Embryonic facial prominence (tissue), 1 donor: ENCODE measurements around the gene TMED8.
"Not testable (repeated sequence)": the region's sequence is repeated elsewhere in the genome, so short reads cannot be mapped to it uniquely, and the experiment has no call there.

Experiments used
- DNase-seq: peaks from one replicate; pipeline ENCODE4 v3.0.0-alpha.2; 2016; ENCODE audit errors: extremely low spot score

Gene TMED8

GRCh38 chr14:77364146-77364545 is 12.7 kb downstream of the TMED8 start:
- no peak for DNase-seq

GRCh38 chr14:77359626-77360025 is 17.3 kb downstream of the TMED8 start:
- DNase-seq: no peak

- no peak for DNase-seq
Measured at GRCh38 chr14:77356899-77357298, 20.0 kb downstream of the TMED8 start.

- no peak for DNase-seq
Measured at GRCh38 chr14:77355811-77356210, 21.1 kb downstream of the TMED8 start.

GRCh38 chr14:77353469-77354141 is 23.3 kb downstream of the TMED8 start:
- no peak for DNase-seq

- no peak for DNase-seq
Measured at GRCh38 chr14:77347751-77348150, 29.1 kb downstream of the TMED8 start.

GRCh38 chr14:77346495-77346894 is 30.4 kb downstream of the TMED8 start:
- no peak for DNase-seq

- no peak for DNase-seq
Measured at GRCh38 chr14:77344377-77344996, 32.4 kb downstream of the TMED8 start.

GRCh38 chr14:77343662-77344061 is 33.2 kb downstream of the TMED8 start:
- no peak for DNase-seq

GRCh38 chr14:77342726-77343397 is 34.0 kb downstream of the TMED8 start:
- no peak for DNase-seq

- no peak for DNase-seq
Measured at GRCh38 chr14:77340389-77340788, 36.5 kb downstream of the TMED8 start.

- no peak for DNase-seq
Measured at GRCh38 chr14:77339407-77339806, 37.5 kb downstream of the TMED8 start.

- no peak for DNase-seq
Measured at GRCh38 chr14:77338302-77338701, 38.6 kb downstream of the TMED8 start.

GRCh38 chr14:77337880-77338279 is 39.0 kb downstream of the TMED8 start:
- no peak for DNase-seq

- DNase-seq: not testable (repeated sequence)
Measured at GRCh38 chr14:77337255-77337654, 39.6 kb downstream of the TMED8 start.

- no peak for DNase-seq
Measured at GRCh38 chr14:77335576-77335975, 41.3 kb downstream of the TMED8 start.

GRCh38 chr14:77329872-77330271 is 47.0 kb downstream of the TMED8 start:
- no peak for DNase-seq

- no peak for DNase-seq
Measured at GRCh38 chr14:77327111-77327510, 49.8 kb downstream of the TMED8 start.

GRCh38 chr14:77325746-77326094 is 51.2 kb downstream of the TMED8 start:
- DNase-seq: no peak

GRCh38 chr14:77324816-77325745 is 51.8 kb downstream of the TMED8 start:
- DNase-seq: no peak

- DNase-seq: no peak
Measured at GRCh38 chr14:77324289-77324688, 52.6 kb downstream of the TMED8 start.

- no peak for DNase-seq
Measured at GRCh38 chr14:77323571-77323970, 53.3 kb downstream of the TMED8 start.
